GM23248 (cell line): Measurements from ENCODE around the gene FAM8A1. TPM values are rescaled to one million over a fixed set of nuclear protein-coding genes. Genes with fewer than 3 reads are reported as not detected.

Experiments used
- DNase-seq: peaks from one replicate; pipeline ENCODE4 v3.0.0-alpha.2; 2015
- H2AFZ ChIP-seq: fragments of 200-600 bp; sonication (generic); 2 replicates; pipeline ENCODE4 v1.6.1; 2016; ENCODE audit warnings: antibody characterized with exemption
- H3F3A ChIP-seq: fragments of 200-600 bp; sonication (generic); 2 replicates; pipeline ENCODE4 v1.6.1; 2016; ENCODE audit warnings: mild to moderate bottlenecking, antibody characterized with exemption, mixed run types; ENCODE audit not compliant: insufficient read depth
- H3K27ac ChIP-seq: fragments of 200-600 bp; sonication (generic); 2 replicates; pipeline ENCODE4 v1.5.1; 2016; ENCODE audit warnings: mild to moderate bottlenecking
- H3K27me3 ChIP-seq: fragments of 200-600 bp; sonication (generic); replicated peaks from 2 replicates; pipeline ENCODE4 v1.6.1; 2016; ENCODE audit warnings: mild to moderate bottlenecking; ENCODE audit not compliant: insufficient read depth
- H3K36me3 ChIP-seq: fragments of 200-600 bp; sonication (generic); 2 replicates; pipeline ENCODE4 v1.6.1; 2016; ENCODE audit warnings: low read depth, mild to moderate bottlenecking
- H3K4me1 ChIP-seq: fragments of 200-600 bp; sonication (generic); 2 replicates; pipeline ENCODE4 v1.6.1; 2016; ENCODE audit warnings: mild to moderate bottlenecking; ENCODE audit not compliant: insufficient read depth
- H3K4me2 ChIP-seq: fragments of 200-600 bp; sonication (generic); one replicate; pipeline ENCODE4 v1.6.1; 2016; ENCODE audit warnings: mild to moderate bottlenecking; ENCODE audit not compliant: unreplicated experiment
- H3K4me3 ChIP-seq: fragments of 200-600 bp; sonication (generic); 2 replicates; pipeline ENCODE4 v1.5.1; 2016; ENCODE audit warnings: mild to moderate bottlenecking
- H3K79me2 ChIP-seq: fragments of 200-600 bp; sonication (generic); 2 replicates; pipeline ENCODE4 v1.6.1; 2016; ENCODE audit warnings: mild to moderate bottlenecking; ENCODE audit not compliant: insufficient read depth
- H3K9ac ChIP-seq: fragments of 200-600 bp; sonication (generic); 2 replicates; pipeline ENCODE4 v1.6.1; 2016; ENCODE audit warnings: mild to moderate bottlenecking
- H3K9me2 ChIP-seq: fragments of 200-600 bp; sonication (generic); 2 replicates; pipeline ENCODE4 v1.6.1; 2016; ENCODE audit warnings: mixed run types, mild to moderate bottlenecking, moderate library complexity; ENCODE audit not compliant: insufficient read depth
- H3K9me3 ChIP-seq: fragments of 200-600 bp; sonication (generic); one replicate; pipeline ENCODE4 v1.6.1; 2017; ENCODE audit warnings: low read depth
- H4K20me1 ChIP-seq: fragments of 200-600 bp; sonication (generic); 2 replicates; pipeline ENCODE4 v1.6.0; 2016; ENCODE audit not compliant: insufficient read depth
- EZH2 ChIP-seq: fragments of 200-600 bp; sonication (generic); IDR thresholded peaks from 2 replicates; pipeline ENCODE4 v1.6.1; 2018; ENCODE audit warnings: antibody characterized with exemption, mild to moderate bottlenecking; ENCODE audit not compliant: insufficient read depth, poor library complexity, severe bottlenecking
- EZH2phosphoT487 ChIP-seq: fragments of 200-600 bp; sonication (generic); IDR thresholded peaks from 2 replicates; pipeline ENCODE4 v1.6.1; 2018; ENCODE audit warnings: antibody characterized with exemption, moderate library complexity, mild to moderate bottlenecking, low read depth; ENCODE audit not compliant: insufficient read depth
- WGBS, 2 experiments: methylation state at CpG; one replicate each; pipeline ENCODE4 v1.1.6; 2015 to 2017; ENCODE audit warnings: low lambda C conversion rate in 2 of 2, low coverage in 1 of 2; ENCODE audit errors: missing lambda C conversion rate in 2 of 2; 5-methylcytosine and 5-hydroxymethylcytosine counted together
- in situ Hi-C: fragments of 300-500 bp; cut with MboI; formaldehyde crosslinking; loops from 2 replicates; pipeline ENCODE4 v1.15.0; 2020
- polyA plus RNA-seq: library from polyadenylated mRNA; unstranded; fragments of >200 nt; fragmentation: Nextera tagmentation; extraction: Ambion mirVana; gene quantifications from 2 replicates; pipeline ENCODE4 v1.2.1, GENCODE V29; 2016
- total RNA-seq: library from RNA; depleted of rRNA; stranded (reverse); fragments of >200 nt; shearing (Covaris generic); gene quantifications from 2 replicates; pipeline ENCODE4 v1.2.3, GENCODE V29; 2014

FAM8A1 gene
- total and polyA plus RNA-seq, 2 experiments from 2014 or later: 15.0 to 28.4 TPM

- Histone ChIP-seq H3K4me2 (no peak overlapping the region), H3K36me3 (no peaks in the 10 kb centered on the region), H4K20me1 (no peaks in the 10 kb centered on the region), H3K4me1 (no peaks in the 10 kb centered on the region), H3K79me2 (no peaks in the 10 kb centered on the region), H3K4me3 (no peak overlapping the region), H3K9me3 (peaks cover 4% of the 10 kb centered on the region), H2AFZ (no peak overlapping the region), H3K27ac (no peak overlapping the region), H3K9me2 (no peaks in the 10 kb centered on the region), H3K9ac (no peak overlapping the region), H3K27me3 (no peaks in the 10 kb centered on the region), H3F3A (no peaks in the 10 kb centered on the region)
- 37 to 43% methylated on average over 3 of the region's 3 CpGs for WGBS, 2 experiments
- TF ChIP-seq EZH2phosphoT487: no peak
- TF ChIP-seq EZH2: no peak
- DNase-seq: no peak
- in situ Hi-C loops: no loop called here
Measured at GRCh38 chr6:17562636-17563035, 37.5 kb upstream of the FAM8A1 start.

DNA sequence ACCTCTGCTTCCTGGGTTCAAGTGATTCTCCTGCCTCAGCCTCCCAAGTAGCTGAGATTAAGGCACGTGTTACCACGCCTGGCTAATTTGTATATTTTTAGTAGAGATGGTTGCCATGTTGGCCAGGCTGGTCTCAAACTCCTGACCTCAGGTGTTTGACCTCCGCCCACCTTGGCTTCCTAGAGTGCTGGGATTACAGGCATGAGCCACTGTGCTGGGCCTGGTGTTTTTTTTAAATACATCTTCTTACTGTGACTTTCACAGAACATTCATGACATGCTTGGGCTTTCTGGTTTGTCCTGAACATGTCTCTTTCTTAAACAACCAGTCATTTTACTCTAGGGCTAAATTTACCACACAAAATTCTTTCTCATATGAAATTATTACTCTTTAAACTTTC, 34.7 kb upstream of the FAM8A1 start:
- no peak overlapping the region for H2AFZ ChIP-seq
- no peak overlapping the region for H3K4me2 ChIP-seq
- no peak for TF ChIP-seq EZH2phosphoT487
- H3K27me3 ChIP-seq: no peaks in the 10 kb centered on the region
- no peak overlapping the region for H3K27ac ChIP-seq
- no peaks in the 10 kb centered on the region for H3F3A ChIP-seq
- 45 to 47% methylated on average over 3 of the region's 3 CpGs for WGBS, 2 experiments
- no peak overlapping the region for H3K4me3 ChIP-seq
- H3K4me1 ChIP-seq: no peaks in the 10 kb centered on the region
- H3K9ac ChIP-seq: no peak overlapping the region
- no peaks in the 10 kb centered on the region for H4K20me1 ChIP-seq
- peaks cover 4% of the 10 kb centered on the region for H3K9me3 ChIP-seq
- no peaks in the 10 kb centered on the region for H3K9me2 ChIP-seq
- in situ Hi-C loops: no loop called here
- no peaks in the 10 kb centered on the region for H3K36me3 ChIP-seq
- H3K79me2 ChIP-seq: no peaks in the 10 kb centered on the region
- DNase-seq: no peak

GRCh38 chr6:17574866-17575560, 25.1 kb upstream of the FAM8A1 start:
- peaks cover 10% of the 10 kb centered on the region for H3K4me1 ChIP-seq
- H4K20me1 ChIP-seq: no peaks in the 10 kb centered on the region
- peaks cover 5% of the 10 kb centered on the region; the same call in 1 of the 2 replicates for H3K27me3 ChIP-seq
- H3K9me2 ChIP-seq: no peaks in the 10 kb centered on the region
- H3K9ac ChIP-seq: no peak overlapping the region
- H3F3A ChIP-seq: peaks cover 11% of the 10 kb centered on the region
- H3K27ac ChIP-seq: peak overlapping the region; percentile 32; the same call in 1 of the 2 replicates
- no peak overlapping the region for H2AFZ ChIP-seq
- H3K36me3 ChIP-seq: no peaks in the 10 kb centered on the region
- no peaks in the 10 kb centered on the region for H3K9me3 ChIP-seq
- peak overlapping the region; percentile 21 for H3K4me2 ChIP-seq
- H3K79me2 ChIP-seq: no peaks in the 10 kb centered on the region
- H3K4me3 ChIP-seq: no peak overlapping the region
- WGBS, 2 experiments: 66 to 69% methylated on average over 8 of the region's 8 CpGs
- DNase-seq: peak; percentile 95
- TF ChIP-seq EZH2phosphoT487 (no peak), EZH2 (no peak)
- in situ Hi-C loops: no loop called here

DNA sequence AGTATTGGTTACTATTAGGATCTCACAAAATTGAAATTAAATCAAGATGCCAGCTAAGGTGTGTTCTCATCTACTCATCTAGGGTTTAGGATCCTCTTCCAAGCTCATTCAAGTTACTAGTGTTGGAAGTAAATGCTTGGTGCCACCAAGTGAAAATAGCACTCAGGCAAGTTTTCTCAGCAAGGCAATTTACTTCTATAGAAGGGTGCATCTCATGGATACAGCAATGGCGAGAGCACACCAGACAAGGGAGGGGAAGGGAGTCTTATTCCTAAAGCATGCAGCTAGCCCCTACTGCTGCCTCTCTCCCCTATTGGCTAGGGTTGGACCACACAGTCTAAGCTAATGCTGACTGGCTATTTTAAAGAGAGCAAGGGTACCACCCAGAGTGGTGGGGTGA, 23.0 kb upstream of the FAM8A1 start:
- Histone ChIP-seq H3K9me2 (no peaks in the 10 kb centered on the region), H3K9me3 (no peaks in the 10 kb centered on the region), H3K36me3 (no peaks in the 10 kb centered on the region), H4K20me1 (no peaks in the 10 kb centered on the region), H3K4me2 (no peak overlapping the region), H3K79me2 (no peaks in the 10 kb centered on the region), H3F3A (peaks cover 11% of the 10 kb centered on the region), H3K4me3 (no peak overlapping the region), H2AFZ (no peak overlapping the region), H3K27ac (no peak overlapping the region), H3K27me3 (peaks cover 5% of the 10 kb centered on the region; the same call in 1 of the 2 replicates), H3K9ac (no peak overlapping the region), H3K4me1 (peaks cover 10% of the 10 kb centered on the region)
- DNase-seq: no peak
- TF ChIP-seq EZH2phosphoT487 (no peak), EZH2 (no peak)
- WGBS, 2 experiments: 81 to 94% methylated on average over 1 of the region's 1 CpG
- in situ Hi-C loops: no loop called here
